D721Med (cell line): Measurements from ENCODE around the gene COL5A1.

Experiments used
- DNase-seq: peaks from one replicate; pipeline ENCODE4 v3.0.0; 2011; ENCODE audit warnings: low spot score; ENCODE audit not compliant: insufficient read length
- FAIRE-seq: peaks from 2 replicates; lab custom pipeline; 2011; peaks lifted over from hg19 to GRCh38; lab: Jason Lieb, UNC
- TF ChIP-seq, protein P1 (sequence below): IDR thresholded peaks from 2 replicates; pipeline ENCODE4 v1.5.1; 2012; ENCODE audit warnings: mild to moderate bottlenecking, control low read depth; ENCODE audit not compliant: insufficient read depth; ENCODE audit errors: missing control alignments

COL5A1 gene

DNA sequence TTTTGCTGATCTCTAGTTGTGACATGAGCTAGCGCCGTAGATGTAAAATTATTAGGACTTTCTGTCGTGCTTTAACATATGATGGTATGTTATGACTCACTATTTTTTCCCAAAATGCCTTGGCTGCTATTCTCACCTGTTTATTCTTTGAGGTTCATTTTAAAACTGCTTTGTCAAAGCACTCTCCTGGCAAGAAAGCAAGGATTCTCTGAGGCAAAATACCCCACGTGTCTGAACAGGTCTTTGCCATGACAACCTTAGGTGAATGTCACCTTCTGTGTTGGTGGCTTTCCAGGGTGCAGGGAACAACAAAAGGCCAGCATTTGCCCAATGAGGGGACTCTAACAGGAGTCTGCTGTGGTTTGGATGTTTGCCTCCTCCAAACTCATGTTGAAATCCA, 30.6 kb upstream of the COL5A1 start:
- FAIRE-seq (no peak), DNase-seq (no peak)
- TF ChIP-seq, protein P1, sequence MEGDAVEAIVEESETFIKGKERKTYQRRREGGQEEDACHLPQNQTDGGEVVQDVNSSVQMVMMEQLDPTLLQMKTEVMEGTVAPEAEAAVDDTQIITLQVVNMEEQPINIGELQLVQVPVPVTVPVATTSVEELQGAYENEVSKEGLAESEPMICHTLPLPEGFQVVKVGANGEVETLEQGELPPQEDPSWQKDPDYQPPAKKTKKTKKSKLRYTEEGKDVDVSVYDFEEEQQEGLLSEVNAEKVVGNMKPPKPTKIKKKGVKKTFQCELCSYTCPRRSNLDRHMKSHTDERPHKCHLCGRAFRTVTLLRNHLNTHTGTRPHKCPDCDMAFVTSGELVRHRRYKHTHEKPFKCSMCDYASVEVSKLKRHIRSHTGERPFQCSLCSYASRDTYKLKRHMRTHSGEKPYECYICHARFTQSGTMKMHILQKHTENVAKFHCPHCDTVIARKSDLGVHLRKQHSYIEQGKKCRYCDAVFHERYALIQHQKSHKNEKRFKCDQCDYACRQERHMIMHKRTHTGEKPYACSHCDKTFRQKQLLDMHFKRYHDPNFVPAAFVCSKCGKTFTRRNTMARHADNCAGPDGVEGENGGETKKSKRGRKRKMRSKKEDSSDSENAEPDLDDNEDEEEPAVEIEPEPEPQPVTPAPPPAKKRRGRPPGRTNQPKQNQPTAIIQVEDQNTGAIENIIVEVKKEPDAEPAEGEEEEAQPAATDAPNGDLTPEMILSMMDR = no peak

DNA sequence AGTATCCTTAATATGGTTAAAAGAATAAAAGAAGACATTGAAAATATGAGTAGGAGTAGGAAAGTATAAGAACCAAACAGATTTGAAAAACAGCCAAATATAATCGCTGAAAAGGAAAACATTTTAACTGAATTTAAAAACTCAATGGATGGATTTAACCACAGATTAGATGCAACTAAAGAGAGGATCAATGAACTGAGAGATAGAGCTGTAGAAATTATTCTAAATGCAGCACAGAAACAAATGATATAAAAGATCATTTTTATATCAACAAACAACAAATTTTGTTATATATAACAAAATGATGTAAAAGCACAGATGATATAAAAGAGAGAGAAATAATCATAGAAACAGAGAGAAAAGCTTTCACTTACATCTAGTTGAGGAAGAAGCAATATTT, 29.3 kb upstream of the COL5A1 start:
- FAIRE-seq = no peak
- no peak for DNase-seq
- TF ChIP-seq, protein P1 = no peak

DNA sequence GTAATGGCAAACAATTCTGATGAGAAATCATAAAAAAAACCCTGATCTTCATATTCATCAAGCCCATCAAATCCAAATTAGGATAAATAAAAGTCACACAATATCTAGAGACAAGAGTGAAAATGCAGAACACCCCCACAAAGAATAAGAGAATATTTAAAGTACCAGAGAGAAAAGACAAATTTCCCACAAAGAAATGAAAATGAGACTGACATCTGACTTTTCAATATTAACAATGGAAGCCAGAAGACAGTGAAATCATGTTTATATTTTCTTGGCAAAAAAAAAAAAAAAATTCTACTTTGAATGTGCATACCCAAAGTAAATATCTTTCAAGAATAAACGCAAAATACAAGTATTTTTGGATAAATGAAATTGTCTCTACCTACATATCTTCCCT, 28.9 kb upstream of the COL5A1 start:
- FAIRE-seq (no peak), DNase-seq (no peak)
- TF ChIP-seq, protein P1 = no peak

DNA sequence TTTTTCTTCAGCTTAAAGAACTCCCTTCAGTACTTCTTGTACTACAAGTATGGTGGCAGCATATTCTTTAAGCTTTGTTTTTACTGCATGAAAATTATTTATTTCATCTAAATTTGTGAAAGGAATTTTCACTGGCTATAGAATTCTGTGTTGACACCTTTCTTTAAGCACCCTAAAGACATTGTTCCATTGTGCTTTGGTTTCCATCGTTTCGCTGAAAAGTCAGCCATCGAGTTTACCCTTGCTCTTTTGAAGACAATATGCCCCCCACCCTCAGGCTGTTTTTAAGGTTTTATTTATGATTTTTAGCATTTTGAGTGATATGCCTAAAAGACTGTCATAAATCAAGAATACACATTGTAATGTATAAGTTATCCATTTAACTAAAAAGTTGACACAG, 27.3 kb upstream of the COL5A1 start:
- no peak for DNase-seq
- FAIRE-seq = no peak
- TF ChIP-seq, protein P1 = no peak

DNA sequence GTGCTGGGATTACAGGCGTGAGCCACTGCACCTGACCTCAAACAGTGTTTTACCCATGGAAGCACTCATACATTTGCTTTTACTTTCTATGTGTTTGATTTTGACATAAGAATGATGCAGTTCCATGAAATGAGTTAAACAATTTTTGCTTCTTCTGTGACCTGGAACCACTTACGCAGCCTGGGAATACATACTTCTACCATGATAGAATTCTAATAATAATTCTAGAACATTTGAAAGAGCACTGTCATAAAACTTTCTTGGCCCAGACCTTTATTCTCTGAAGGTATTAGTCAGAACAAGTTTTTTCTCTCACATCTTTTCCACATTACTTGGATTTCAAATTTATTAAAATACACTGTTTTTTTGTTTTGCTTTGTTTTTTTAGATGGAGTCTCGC, 25.3 kb upstream of the COL5A1 start:
- no peak for FAIRE-seq
- TF ChIP-seq, protein P1 = no peak
- no peak for DNase-seq

DNA sequence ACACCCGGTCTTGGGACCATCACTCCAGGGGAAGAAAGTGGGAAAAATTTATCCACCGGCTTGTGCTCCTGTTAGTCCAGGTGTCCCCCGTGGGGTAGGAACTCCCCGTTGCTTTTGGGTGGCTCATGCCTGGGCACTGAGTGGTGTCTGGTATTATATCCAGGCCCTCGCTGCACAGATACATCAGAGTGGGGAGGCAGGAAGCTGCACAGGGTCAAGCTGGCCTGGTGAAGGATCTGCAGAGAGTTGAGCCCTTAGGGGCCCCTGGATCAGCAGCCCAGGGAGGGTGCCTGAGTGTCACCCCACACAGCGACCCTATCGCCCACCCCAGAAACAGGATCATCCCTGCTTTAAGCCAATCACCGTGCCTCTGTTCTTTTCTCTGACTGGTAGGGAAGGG, 24.4 kb upstream of the COL5A1 start:
- TF ChIP-seq, protein P1 = no peak
- DNase-seq = no peak
- no peak for FAIRE-seq

DNA sequence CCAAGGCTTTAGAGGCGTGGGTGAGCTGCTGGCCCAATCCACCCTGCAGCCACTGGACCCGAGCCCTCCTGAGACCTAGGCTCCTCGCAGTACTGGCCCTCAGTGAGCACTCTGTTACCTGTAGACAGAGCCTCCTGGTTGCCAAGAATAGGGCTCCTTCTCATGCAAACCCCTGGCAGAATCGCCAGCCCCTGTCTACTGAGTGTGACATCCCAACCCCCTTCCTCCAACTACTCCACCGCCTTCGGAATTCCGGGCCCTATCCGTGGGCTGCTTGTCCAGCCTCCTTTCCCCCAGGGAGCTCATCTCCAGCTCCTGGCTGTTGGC, 23.8 kb upstream of the COL5A1 start:
- TF ChIP-seq, protein P1 = no peak
- FAIRE-seq = no peak
- no peak for DNase-seq
